Body of pancreas (tissue), 4 donors: ENCODE data around the gene ERC1.
"Not testable (repeated sequence)": the region's sequence is repeated elsewhere in the genome, so short reads cannot be mapped to it uniquely, and the experiment has no call there.

Experiments used
- POLR2A ChIP-seq, 3 donors: fragments of 450-650 bp; IDR thresholded peaks; one replicate each; pipeline ENCODE4 v1.6.1; 2016; ENCODE audit warnings: antibody characterized with exemption in 3 of 3, mild to moderate bottlenecking in 2 of 3
- TF ChIP-seq, protein P1 (sequence below), 7 experiments: fragments of 450-650 bp in 4 of 7; fragments of 200-600 bp in 3 of 7; sonication (generic) in 3 of 7; IDR thresholded peaks; one replicate each; pipeline ENCODE4 v1.5.1; 2016 to 2019; ENCODE audit warnings: antibody characterized with exemption in 7 of 7

DNA sequence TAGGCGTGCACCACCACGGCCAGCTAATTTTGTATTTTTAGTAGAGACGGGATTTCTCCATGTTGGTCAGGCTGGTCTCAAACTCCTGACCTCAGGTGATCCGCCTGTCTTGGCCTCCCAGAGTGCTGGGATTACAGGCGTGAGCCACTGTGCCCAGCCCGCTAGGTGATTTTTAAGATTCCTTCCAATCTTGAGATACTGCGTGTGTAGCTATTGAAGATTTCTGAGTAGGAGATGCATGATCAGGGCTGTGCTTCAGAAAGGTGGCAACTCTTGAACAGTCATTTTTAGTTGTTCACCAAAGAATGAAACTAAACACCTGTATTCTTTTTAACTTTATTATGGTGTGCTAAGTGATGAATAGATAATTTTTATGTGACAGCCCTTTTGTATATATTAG is 8.7 kb downstream of the ERC1 start:
- TF ChIP-seq POLR2A (IDR thresholded peaks at IDR 0.05): not testable (repeated sequence)
- TF ChIP-seq, protein P1, sequence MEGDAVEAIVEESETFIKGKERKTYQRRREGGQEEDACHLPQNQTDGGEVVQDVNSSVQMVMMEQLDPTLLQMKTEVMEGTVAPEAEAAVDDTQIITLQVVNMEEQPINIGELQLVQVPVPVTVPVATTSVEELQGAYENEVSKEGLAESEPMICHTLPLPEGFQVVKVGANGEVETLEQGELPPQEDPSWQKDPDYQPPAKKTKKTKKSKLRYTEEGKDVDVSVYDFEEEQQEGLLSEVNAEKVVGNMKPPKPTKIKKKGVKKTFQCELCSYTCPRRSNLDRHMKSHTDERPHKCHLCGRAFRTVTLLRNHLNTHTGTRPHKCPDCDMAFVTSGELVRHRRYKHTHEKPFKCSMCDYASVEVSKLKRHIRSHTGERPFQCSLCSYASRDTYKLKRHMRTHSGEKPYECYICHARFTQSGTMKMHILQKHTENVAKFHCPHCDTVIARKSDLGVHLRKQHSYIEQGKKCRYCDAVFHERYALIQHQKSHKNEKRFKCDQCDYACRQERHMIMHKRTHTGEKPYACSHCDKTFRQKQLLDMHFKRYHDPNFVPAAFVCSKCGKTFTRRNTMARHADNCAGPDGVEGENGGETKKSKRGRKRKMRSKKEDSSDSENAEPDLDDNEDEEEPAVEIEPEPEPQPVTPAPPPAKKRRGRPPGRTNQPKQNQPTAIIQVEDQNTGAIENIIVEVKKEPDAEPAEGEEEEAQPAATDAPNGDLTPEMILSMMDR (IDR thresholded peaks at IDR 0.05): not testable (repeated sequence)
